HEK293T (cell line): ENCODE results near the gene KCNQ1.

Experiments
- CTCF ChIA-PET: fragments of 350-600 bp; formaldehyde crosslinking; extraction: SDS; loops from one replicate; lab custom pipeline; 2021; ENCODE audit warnings: antibody characterized with exemption, inconsistent platforms; lab: Yijun Ruan, JAX
- POLR2A ChIA-PET: fragments of 350-600 bp; formaldehyde crosslinking; extraction: SDS; loops from one replicate; lab custom pipeline; 2020; ENCODE audit warnings: antibody characterized with exemption, inconsistent platforms; lab: Yijun Ruan, JAX
- DNase-seq: peaks from one replicate; pipeline ENCODE4 v3.0.0; 2012; ENCODE audit warnings: mixed read lengths; ENCODE audit errors: extremely low spot score
- ARNT ChIP-seq: fragments of 450-650 bp; IDR thresholded peaks from 2 replicates; pipeline ENCODE4 v1.6.1; 2017; ENCODE audit warnings: mild to moderate bottlenecking
- BHLHE40 ChIP-seq: fragments of 450-650 bp; IDR thresholded peaks from 2 replicates; pipeline ENCODE4 v1.6.1; 2016; ENCODE audit warnings: mild to moderate bottlenecking, moderate library complexity, borderline replicate concordance
- CTBP1 ChIP-seq: fragments of 450-650 bp; IDR thresholded peaks from 2 replicates; pipeline ENCODE4 v1.6.1; 2016; ENCODE audit warnings: borderline replicate concordance
- ELF4 ChIP-seq: fragments of 450-650 bp; IDR thresholded peaks from 2 replicates; pipeline ENCODE4 v1.6.1; 2017; ENCODE audit warnings: antibody characterized with exemption
- FOXA1 ChIP-seq: fragments of 450-650 bp; IDR thresholded peaks from 2 replicates; pipeline ENCODE4 v1.6.1; 2016; ENCODE audit warnings: mild to moderate bottlenecking
- FOXK2 ChIP-seq: fragments of 450-650 bp; IDR thresholded peaks from 2 replicates; pipeline ENCODE4 v1.6.1; 2016; ENCODE audit warnings: mild to moderate bottlenecking
- FOXM1 ChIP-seq: fragments of 450-650 bp; IDR thresholded peaks from 2 replicates; pipeline ENCODE4 v1.6.1; 2017; ENCODE audit warnings: mild to moderate bottlenecking, borderline replicate concordance
- HDGF ChIP-seq: fragments of 450-650 bp; IDR thresholded peaks from 2 replicates; pipeline ENCODE4 v1.6.1; 2017; ENCODE audit warnings: antibody characterized with exemption, borderline replicate concordance
- L3MBTL2 ChIP-seq: fragments of 450-650 bp; conservative IDR thresholded peaks from 2 replicates; pipeline ENCODE4 v1.6.1; 2016; ENCODE audit warnings: mild to moderate bottlenecking
- LEF1 ChIP-seq: fragments of 450-650 bp; IDR thresholded peaks from 2 replicates; pipeline ENCODE4 v1.6.1; 2017; ENCODE audit warnings: mild to moderate bottlenecking, borderline replicate concordance
- NFRKB ChIP-seq: fragments of 450-650 bp; IDR thresholded peaks from 2 replicates; pipeline ENCODE4 v1.6.1; 2016; ENCODE audit warnings: mild to moderate bottlenecking, moderate library complexity
- PKNOX1 ChIP-seq: fragments of 450-650 bp; IDR thresholded peaks from 2 replicates; pipeline ENCODE4 v1.6.1; 2016
- SP1 ChIP-seq: fragments of 450-650 bp; IDR thresholded peaks from 2 replicates; pipeline ENCODE4 v1.6.1; 2017
- SUZ12 ChIP-seq: fragments of 450-650 bp; IDR thresholded peaks from 2 replicates; pipeline ENCODE4 v1.6.1; 2016; ENCODE audit warnings: mild to moderate bottlenecking
- TARDBP ChIP-seq: fragments of 450-650 bp; IDR thresholded peaks from 2 replicates; pipeline ENCODE4 v1.6.1; 2016
- ZNF384 ChIP-seq: fragments of 450-650 bp; IDR thresholded peaks from 2 replicates; pipeline ENCODE4 v1.6.1; 2016

The KCNQ1 gene

GRCh38 chr11:2401436-2401984 is 43.3 kb upstream of the KCNQ1 start:
- ChIA-PET POLR2A (interaction anchor here (1.4 to 4.5 kb wide), 7 partner anchors 9 to 131 kb away, joined by 4 to 30 read pairs (median 6); no protein-coding TSS in a partner anchor), CTCF (interaction anchor here (0.5 to 2.9 kb wide), 3 partner anchors 19 to 128 kb away, joined by 3 to 27 read pairs (median 3); no protein-coding TSS in a partner anchor)
- TF ChIP-seq FOXA1 (no peak), ZNF384 (no peak), PKNOX1 (no peak), ELF4 (no peak), BHLHE40 (no peak), FOXM1 (no peak), NFRKB (no peak), TARDBP (no peak), LEF1 (no peak), HDGF (no peak), CTBP1 (no peak), ARNT (no peak)
- DNase-seq = no peak

- DNase-seq = no peak
- no peak for TF ChIP-seq ELF4
- no peak for TF ChIP-seq LEF1
- TF ChIP-seq ARNT = no peak
- no peak for TF ChIP-seq ZNF384
- TF ChIP-seq SP1 = no peak
- TF ChIP-seq FOXM1 = no peak
- no peak for TF ChIP-seq SUZ12
- no peak for TF ChIP-seq HDGF
- TF ChIP-seq CTBP1 = no peak
- TF ChIP-seq FOXK2 = no peak
- TF ChIP-seq PKNOX1 = no peak
- TF ChIP-seq BHLHE40 = no peak
- TF ChIP-seq TARDBP = no peak
- no peak for TF ChIP-seq FOXA1
- no peak for TF ChIP-seq NFRKB
- TF ChIP-seq L3MBTL2 = no peak
- ChIA-PET CTCF (interaction anchor here (2.9 kb wide), 1 partner anchor 18 kb away, joined by 27 read pairs; no protein-coding TSS in a partner anchor), POLR2A (interaction anchor here (1.4 to 4.5 kb wide), 4 partner anchors 9 to 24 kb away, joined by 5 to 30 read pairs (median 8); no protein-coding TSS in a partner anchor)
These were observed 42.7 kb upstream of the KCNQ1 start for GRCh38 chr11:2402106-2402505.

GRCh38 chr11:2402890-2403645 is 41.7 kb upstream of the KCNQ1 start:
- ChIA-PET CTCF (interaction anchor here (0.6 kb wide), 1 partner anchor 128 kb away, joined by 3 read pairs; no protein-coding TSS in a partner anchor), POLR2A (interaction anchor here (4.5 kb wide), 1 partner anchor 17 kb away, joined by 30 read pairs; no protein-coding TSS in a partner anchor)
- no peak for TF ChIP-seq NFRKB
- TF ChIP-seq LEF1 = no peak
- no peak for TF ChIP-seq HDGF
- TF ChIP-seq ZNF384 = no peak
- no peak for TF ChIP-seq ELF4
- no peak for TF ChIP-seq FOXM1
- no peak for TF ChIP-seq PKNOX1
- no peak for TF ChIP-seq ARNT
- no peak for TF ChIP-seq L3MBTL2
- DNase-seq = no peak

GRCh38 chr11:2404735-2405196 is 40.0 kb upstream of the KCNQ1 start:
- ChIA-PET POLR2A (interaction anchor here (0.7 kb wide), 1 partner anchor 9 kb away, joined by 3 read pairs; no protein-coding TSS in a partner anchor), CTCF (no interaction called here)
- no peak for DNase-seq
- TF ChIP-seq ARNT (no peak), FOXK2 (no peak), FOXM1 (no peak), BHLHE40 (no peak), SP1 (no peak), LEF1 (no peak), ELF4 (no peak), NFRKB (no peak), L3MBTL2 (no peak), PKNOX1 (no peak)

- no peak for DNase-seq
- ChIA-PET POLR2A (no interaction called here), CTCF (no interaction called here)
- TF ChIP-seq CTBP1 (no peak), ELF4 (no peak), NFRKB (no peak), TARDBP (no peak), FOXA1 (no peak), BHLHE40 (no peak), SUZ12 (no peak), FOXK2 (no peak), L3MBTL2 (no peak)
These were observed 38.4 kb upstream of the KCNQ1 start for GRCh38 chr11:2406451-2406850.
